CD14-positive monocyte (primary cell): Measurements from ENCODE around the gene FSHR. TPM values are rescaled to one million over a fixed set of nuclear protein-coding genes. Genes with fewer than 3 reads are reported as not detected.

Source experiments
- DNase-seq, 3 donors: peaks; one replicate each; pipeline ENCODE4 v3.0.0-alpha.2; 2011 to 2022
- H2AFZ ChIP-seq: 2 replicates; pipeline ENCODE4 v1.6.0; 2012; ENCODE audit warnings: mild to moderate bottlenecking, low read depth, low read length, inconsistent platforms; ENCODE audit not compliant: insufficient read depth, poor library complexity, severe bottlenecking
- H3K27ac ChIP-seq, 2 donors: 1 replicate in 1 of 2; 2 replicates in 1 of 2; pipeline ENCODE4 v1.5.1; 2012 to 2013; ENCODE audit warnings: low read length in 2 of 2, control low read depth in 1 of 2, inconsistent platforms in 1 of 2, low read depth in 1 of 2, mild to moderate bottlenecking in 1 of 2
- H3K27me3 ChIP-seq, 2 donors: one replicate each; pipeline versions ENCODE4 v1.6.0 to v1.6.1; 2011 to 2013; ENCODE audit warnings: low read length in 2 of 2; ENCODE audit not compliant: control insufficient read depth in 2 of 2, insufficient read depth in 2 of 2
- H3K36me3 ChIP-seq, 2 donors: replicated peaks in 1 of 2; 1 replicate in 1 of 2; 2 replicates in 1 of 2; pipeline versions ENCODE4 v1.5.1 to v1.6.1; 2012 to 2013; ENCODE audit warnings: low read length in 2 of 2, control low read depth in 1 of 2, inconsistent platforms in 1 of 2, mild to moderate bottlenecking in 1 of 2; ENCODE audit not compliant: insufficient read depth in 2 of 2, control insufficient read depth in 1 of 2
- H3K4me1 ChIP-seq, 2 donors: 1 replicate in 1 of 2; 2 replicates in 1 of 2; pipeline versions ENCODE4 v1.5.1 to v1.6.1; 2012 to 2013; ENCODE audit warnings: low read length in 2 of 2, control low read depth in 1 of 2, inconsistent platforms in 1 of 2, mild to moderate bottlenecking in 1 of 2, moderate library complexity in 1 of 2; ENCODE audit not compliant: insufficient read depth in 2 of 2, control insufficient read depth in 1 of 2
- H3K4me2 ChIP-seq: replicated peaks from 2 replicates; pipeline ENCODE3; 2012; ENCODE audit warnings: low read length, moderate library complexity, mild to moderate bottlenecking; ENCODE audit not compliant: poor library complexity, severe bottlenecking; ENCODE audit errors: extremely low read depth
- H3K4me3 ChIP-seq, 3 experiments: fragments of 200-600 bp in 1 of 3; sonication (generic) in 1 of 3; replicated peaks in 1 of 3; 1 replicate in 2 of 3; 2 replicates in 1 of 3; pipeline ENCODE4 v1.5.1; 2011 to 2013; ENCODE audit warnings: low read length in 3 of 3, mild to moderate bottlenecking in 3 of 3, control low read depth in 2 of 3, low read depth in 2 of 3, inconsistent platforms in 1 of 3, moderate library complexity in 1 of 3
- H3K79me2 ChIP-seq: 2 replicates; pipeline ENCODE4 v1.6.0; 2012; ENCODE audit warnings: mild to moderate bottlenecking, control low read depth, inconsistent platforms, low read length, moderate library complexity; ENCODE audit not compliant: insufficient read depth
- H3K9ac ChIP-seq: 2 replicates; pipeline ENCODE4 v1.6.0; 2017; ENCODE audit warnings: low read length, mild to moderate bottlenecking; ENCODE audit not compliant: insufficient read depth, poor library complexity, severe bottlenecking
- H3K9me3 ChIP-seq, 2 donors: replicated peaks in 1 of 2; 1 replicate in 1 of 2; 2 replicates in 1 of 2; pipeline versions ENCODE4 v1.5.1 to v1.6.1; 2012 to 2013; ENCODE audit warnings: low read length in 2 of 2, control low read depth in 1 of 2; ENCODE audit not compliant: control insufficient read depth in 1 of 2, insufficient read depth in 1 of 2
- H4K20me1 ChIP-seq: 2 replicates; pipeline ENCODE4 v1.6.0; 2012; ENCODE audit warnings: mild to moderate bottlenecking, low read length, control low read depth, moderate library complexity; ENCODE audit not compliant: insufficient read depth
- H3K27ac Mint-ChIP-seq, 7 donors: one replicate each; pipeline ENCODE4 v1.8.0; 2020; ENCODE audit warnings: mild to moderate bottlenecking in 7 of 7, mixed read lengths in 7 of 7, moderate library complexity in 6 of 7, inconsistent platforms in 2 of 7
- H3K27me3 Mint-ChIP-seq, 3 donors: one replicate each; pipeline ENCODE4 v1.8.0; 2021 to 2022; ENCODE audit warnings: low read depth in 3 of 3, mild to moderate bottlenecking in 3 of 3, mixed read lengths in 3 of 3, moderate library complexity in 3 of 3, inconsistent platforms in 1 of 3
- H3K36me3 Mint-ChIP-seq, 2 donors: one replicate each; pipeline ENCODE4 v1.8.0; 2020; ENCODE audit warnings: mixed read lengths in 2 of 2, inconsistent platforms in 1 of 2, mild to moderate bottlenecking in 1 of 2
- H3K4me1 Mint-ChIP-seq: one replicate; pipeline ENCODE4 v1.8.0; 2020; ENCODE audit warnings: mild to moderate bottlenecking, mixed read lengths
- H3K4me3 Mint-ChIP-seq, 2 donors: one replicate each; pipeline ENCODE4 v1.8.0; 2020; ENCODE audit warnings: mild to moderate bottlenecking in 2 of 2, mixed read lengths in 2 of 2, moderate library complexity in 1 of 2
- H3K9me3 Mint-ChIP-seq, 7 donors: one replicate each; pipeline ENCODE4 v1.8.0; 2020 to 2022; ENCODE audit warnings: mixed read lengths in 7 of 7, mild to moderate bottlenecking in 6 of 7, moderate library complexity in 6 of 7, inconsistent platforms in 2 of 7
- CTCF ChIP-seq: fragments of 200-600 bp; IDR thresholded peaks from one replicate; pipeline ENCODE4 v1.8.0; 2022; ENCODE audit warnings: antibody characterized with exemption, mild to moderate bottlenecking
- WGBS: methylation state at CpG from one replicate; pipeline ENCODE4 v1.1.5; 2013; ENCODE audit warnings: missing lambda C conversion rate; ENCODE audit not compliant: insufficient coverage; 5-methylcytosine and 5-hydroxymethylcytosine counted together
- intact Hi-C, 2 donors: fragments of 100-400 bp; cut with micrococcal nuclease; formaldehyde crosslinking; loops; one replicate each; pipeline versions ENCODE4 v1.15.0 to v1.15.1; 2023
- polyA plus RNA-seq, 3 donors: library from polyadenylated mRNA; depleted of rRNA in 1 of 3; unstranded in 2 of 3; stranded (reverse) in 1 of 3; fragments of 300-500 nt in 2 of 3; fragments of >200 nt in 1 of 3; fragmentation: Illumina TruSeq in 2 of 3; gene quantifications; 1 replicate in 2 of 3; 2 replicates in 1 of 3; pipeline ENCODE4 v1.2.3, GENCODE V29; 2012 to 2021

FSHR gene
- polyA plus RNA-seq, 3 donors, result not detected

GRCh38 chr2:49154891-49155290 lies 576 bp upstream of the FSHR start:
- 83% methylated on average over 2 of the region's 7 CpGs for WGBS
- H3K4me1 Mint-ChIP-seq, result no peaks in the 10 kb centered on the region

GRCh38 chr2:49153252-49153651 lies 1.1 kb downstream of the FSHR start:
- Histone ChIP-seq H3K4me1 (no peaks in the 10 kb centered on the region), H3K27me3 (no peaks in the 10 kb centered on the region), H3K4me2 (no peak overlapping the region), H3K9me3 (no peaks in the 10 kb centered on the region), H3K79me2 (no peaks in the 10 kb centered on the region), H3K36me3 (no peaks in the 10 kb centered on the region), H2AFZ (no peak overlapping the region), H4K20me1 (no peaks in the 10 kb centered on the region), H3K9ac (no peak overlapping the region), H3K4me3 (no peak overlapping the region), H3K27ac (no peak overlapping the region)
- H3K4me3 Mint-ChIP-seq, result no peak overlapping the region
- peaks cover 0 to 1% (median 0%) of the 10 kb centered on the region in 3 donors for H3K27me3 Mint-ChIP-seq
- peaks cover 0 to 5% (median 0%) of the 10 kb centered on the region in 7 donors for H3K9me3 Mint-ChIP-seq
- no CpG with 5 or more reads among the region's 2 CpGs for WGBS
- intact Hi-C loops, result no loop called here
- TF ChIP-seq CTCF, result no peak
- H3K4me1 Mint-ChIP-seq, result no peaks in the 10 kb centered on the region
- DNase-seq, result no peak
- H3K27ac Mint-ChIP-seq, result no peak overlapping the region
- H3K36me3 Mint-ChIP-seq, result no peaks in the 10 kb centered on the region

More at GRCh38 chr2:49154891-49155290, 576 bp upstream of the FSHR start:
- intact Hi-C loops, result no loop called here
- Mint-ChIP-seq H3K27ac (no peak overlapping the region), H3K9me3 (peaks cover 0 to 5% (median 0%) of the 10 kb centered on the region in 7 donors), H3K27me3 (peaks cover 0 to 1% (median 0%) of the 10 kb centered on the region in 3 donors), H3K36me3 (no peaks in the 10 kb centered on the region), H3K4me3 (no peak overlapping the region)
- Histone ChIP-seq H3K36me3 (no peaks in the 10 kb centered on the region), H3K9me3 (no peaks in the 10 kb centered on the region), H3K27ac (no peak overlapping the region), H3K4me3 (no peak overlapping the region), H3K4me2 (no peak overlapping the region), H2AFZ (no peak overlapping the region), H3K4me1 (no peaks in the 10 kb centered on the region), H3K9ac (no peak overlapping the region), H4K20me1 (no peaks in the 10 kb centered on the region), H3K27me3 (no peaks in the 10 kb centered on the region), H3K79me2 (no peaks in the 10 kb centered on the region)
- DNase-seq, result no peak
- no peak for TF ChIP-seq CTCF
